Activated CD4-positive, alpha-beta T cell treated with anti-CD3 and anti-CD28 coated beads, Interleukin-2, amount 10 ng/mL, durations not matched to agents 7 days and 5 days (primary cell): ENCODE data around the gene ZNF440. TPM values are rescaled to one million over a fixed set of nuclear protein-coding genes. Genes with fewer than 3 reads are reported as not detected.
"Not testable (repeated sequence)": the region's sequence is repeated elsewhere in the genome, so short reads cannot be mapped to it uniquely, and the experiment has no call there.

ENCODE experiments used
- CTCF ChIA-PET: fragments of 350-600 bp; sonication (Branson Sonifier 250); formaldehyde crosslinking; loops from one replicate; lab custom pipeline; 2021; ENCODE audit warnings: antibody characterized with exemption; lab: Charles Lee
- POLR2A ChIA-PET: fragments of 350-600 bp; sonication (Branson Sonifier 250); formaldehyde crosslinking; loops from one replicate; lab custom pipeline; 2021; ENCODE audit warnings: antibody characterized with exemption; lab: Charles Lee
- DNase-seq: peaks from one replicate; pipeline ENCODE4 v3.0.0-alpha.2; 2020
- H3K27ac Mint-ChIP-seq: one replicate; pipeline ENCODE4 v1.8.0; 2021; ENCODE audit warnings: mild to moderate bottlenecking, moderate library complexity, mixed read lengths
- H3K27me3 Mint-ChIP-seq: one replicate; pipeline ENCODE4 v1.8.0; 2021; ENCODE audit warnings: mixed read lengths
- H3K36me3 Mint-ChIP-seq: one replicate; pipeline ENCODE4 v1.8.0; 2021; ENCODE audit warnings: low read depth, mixed read lengths
- H3K4me1 Mint-ChIP-seq: one replicate; pipeline ENCODE4 v1.8.0; 2021; ENCODE audit warnings: mixed read lengths
- H3K4me3 Mint-ChIP-seq: one replicate; pipeline ENCODE4 v1.8.0; 2021; ENCODE audit warnings: mild to moderate bottlenecking, moderate library complexity, mixed read lengths
- H3K9me3 Mint-ChIP-seq: one replicate; pipeline ENCODE4 v1.8.0; 2021; ENCODE audit warnings: mixed read lengths
- total RNA-seq, 2 experiments: library from RNA; stranded (reverse); gene quantifications; one replicate each; pipeline ENCODE4 v1.2.3, GENCODE V29; 2021

Gene ZNF440
- total RNA-seq, 2 experiments from 2014 or later: 13.6 to 16.3 TPM

- ChIA-PET POLR2A (no interaction called here), CTCF (interaction anchor here (0.6 to 0.7 kb wide), 2 partner anchors 9 to 18 kb away, joined by 3 read pairs; no protein-coding TSS in a partner anchor)
- Mint-ChIP-seq H3K27me3 (peaks cover 2% of the 10 kb centered on the region), H3K36me3 (peaks cover 3% of the 10 kb centered on the region), H3K4me3 (no peak overlapping the region), H3K27ac (no peak overlapping the region), H3K9me3 (peaks cover 24% of the 10 kb centered on the region), H3K4me1 (peaks cover 10% of the 10 kb centered on the region)
- no peak for DNase-seq
These were observed 21.1 kb upstream of the ZNF440 start for GRCh38 chr19:11792942-11793341.

GRCh38 chr19:11797491-11797890 lies 16.6 kb upstream of the ZNF440 start:
- CTCF ChIA-PET: interaction anchor here (0.5 to 2.0 kb wide), 15 partner anchors 8 to 361 kb away, joined by 3 to 15 read pairs (median 3); partner anchors contain the start of genes ZNF440 and ZNF700
- peaks cover 20% of the 10 kb centered on the region for H3K4me1 Mint-ChIP-seq
- H3K27ac Mint-ChIP-seq: no peak overlapping the region
- POLR2A ChIA-PET: interaction anchor here (0.6 kb wide), 2 partner anchors 202 to 234 kb away, joined by 3 read pairs; no protein-coding TSS in a partner anchor
- H3K27me3 Mint-ChIP-seq: peaks cover 2% of the 10 kb centered on the region
- DNase-seq: peak; percentile 88
- peak overlapping the region; percentile 77 for H3K4me3 Mint-ChIP-seq
- peaks cover 15% of the 10 kb centered on the region for H3K9me3 Mint-ChIP-seq
- H3K36me3 Mint-ChIP-seq: peaks cover 2% of the 10 kb centered on the region

- POLR2A ChIA-PET: interaction anchor here (1.0 kb wide), 1 partner anchor 364 kb away, joined by 3 read pairs; the partner anchor contains the start of gene ZNF136
- CTCF ChIA-PET: interaction anchor here (0.6 to 2.0 kb wide), 10 partner anchors 9 to 861 kb away, joined by 3 to 15 read pairs (median 3); partner anchors contain the start of gene ZNF440
- peak within 1 kb of the TSS; percentile 77 for H3K4me3 Mint-ChIP-seq
- H3K27me3 Mint-ChIP-seq: no peaks in the 10 kb centered on the region
- peaks cover 20% of the 10 kb centered on the region for H3K4me1 Mint-ChIP-seq
- H3K36me3 Mint-ChIP-seq: peaks cover 7% of the 10 kb centered on the region
- peak; percentile 84 for DNase-seq
- peak within 1 kb of the TSS; percentile 84 for H3K27ac Mint-ChIP-seq
- H3K9me3 Mint-ChIP-seq: peaks cover 18% of the 10 kb centered on the region
These were observed 15.4 kb upstream of the ZNF440 start, which contains the start of gene ZNF491 for GRCh38 chr19:11798391-11799330. Gene ZNF491 (plus strand): TSS chr19:11798523. CDS start chr19:11805954, 7,431 bp downstream.

GRCh38 chr19:11806354-11807098 lies 7.5 kb upstream of the ZNF440 start:
- no peaks in the 10 kb centered on the region for H3K4me1 Mint-ChIP-seq
- no peak for DNase-seq
- no peaks in the 10 kb centered on the region for H3K27me3 Mint-ChIP-seq
- H3K27ac Mint-ChIP-seq: no peak overlapping the region
- peaks cover 56% of the 10 kb centered on the region for H3K9me3 Mint-ChIP-seq
- H3K36me3 Mint-ChIP-seq: peaks cover 20% of the 10 kb centered on the region
- H3K4me3 Mint-ChIP-seq: no peak overlapping the region
- ChIA-PET CTCF (no interaction called here), POLR2A (no interaction called here)

GRCh38 chr19:11807099-11807380 lies 7.0 kb upstream of the ZNF440 start:
- H3K27ac Mint-ChIP-seq: no peak overlapping the region
- peaks cover 56% of the 10 kb centered on the region for H3K9me3 Mint-ChIP-seq
- ChIA-PET POLR2A (no interaction called here), CTCF (no interaction called here)
- H3K4me3 Mint-ChIP-seq: no peak overlapping the region
- H3K36me3 Mint-ChIP-seq: peaks cover 20% of the 10 kb centered on the region
- H3K4me1 Mint-ChIP-seq: peaks cover under 1% of the 10 kb centered on the region
- DNase-seq: no peak
- H3K27me3 Mint-ChIP-seq: no peaks in the 10 kb centered on the region

- no peak for DNase-seq
- Mint-ChIP-seq H3K27ac (peak overlapping the region; percentile 82), H3K36me3 (peaks cover 40% of the 10 kb centered on the region), H3K27me3 (no peaks in the 10 kb centered on the region), H3K9me3 (peaks cover 40% of the 10 kb centered on the region), H3K4me3 (peak overlapping the region; percentile 81), H3K4me1 (peaks cover 30% of the 10 kb centered on the region)
- ChIA-PET CTCF (interaction anchor here (0.9 to 3.0 kb wide), 3 partner anchors 16 to 835 kb away, joined by 3 to 15 read pairs (median 3); partner anchors contain the start of genes ZNF439 and ZNF491), POLR2A (interaction anchor here (0.7 kb wide), 1 partner anchor 1301 kb away, joined by 3 read pairs; no protein-coding TSS in a partner anchor)
These were observed 407 bp upstream of the ZNF440 start for GRCh38 chr19:11813703-11814028.

GRCh38 chr19:11814700-11815035 lies 595 bp downstream of the ZNF440 start:
- H3K27ac Mint-ChIP-seq: peak overlapping the region; percentile 78
- peaks cover 30% of the 10 kb centered on the region for H3K4me1 Mint-ChIP-seq
- peaks cover 42% of the 10 kb centered on the region for H3K36me3 Mint-ChIP-seq
- POLR2A ChIA-PET: no interaction called here
- H3K9me3 Mint-ChIP-seq: peaks cover 35% of the 10 kb centered on the region
- CTCF ChIA-PET: interaction anchor here (0.6 to 1.6 kb wide), 3 partner anchors 17 to 478 kb away, joined by 3 read pairs; no protein-coding TSS in a partner anchor
- peak overlapping the region; percentile 81 for H3K4me3 Mint-ChIP-seq
- no peak for DNase-seq
- H3K27me3 Mint-ChIP-seq: no peaks in the 10 kb centered on the region

- ChIA-PET POLR2A (no interaction called here), CTCF (interaction anchor here (0.8 kb wide), 1 partner anchor 238 kb away, joined by 3 read pairs; no protein-coding TSS in a partner anchor)
- no peaks in the 10 kb centered on the region for H3K27me3 Mint-ChIP-seq
- no peak overlapping the region for H3K27ac Mint-ChIP-seq
- H3K36me3 Mint-ChIP-seq: peaks cover 68% of the 10 kb centered on the region
- no peak overlapping the region for H3K4me3 Mint-ChIP-seq
- no peak for DNase-seq
- H3K4me1 Mint-ChIP-seq: no peaks in the 10 kb centered on the region
- peaks cover 43% of the 10 kb centered on the region for H3K9me3 Mint-ChIP-seq
These were observed 7.5 kb downstream of the ZNF440 start for GRCh38 chr19:11821474-11822109.

- H3K4me1 Mint-ChIP-seq, H3K4me3 Mint-ChIP-seq, POLR2A ChIA-PET, H3K27me3 Mint-ChIP-seq, H3K27ac Mint-ChIP-seq, DNase-seq, CTCF ChIA-PET: not testable (repeated sequence)
- peaks cover 80% of the 10 kb centered on the region for H3K36me3 Mint-ChIP-seq
- H3K9me3 Mint-ChIP-seq: peaks cover 61% of the 10 kb centered on the region
These were observed 15.1 kb downstream of the ZNF440 start for GRCh38 chr19:11828957-11829876.

- H3K9me3 Mint-ChIP-seq: peaks cover 65% of the 10 kb centered on the region
- H3K4me3 Mint-ChIP-seq: no peak overlapping the region
- H3K36me3 Mint-ChIP-seq: peaks cover 65% of the 10 kb centered on the region
- no peaks in the 10 kb centered on the region for H3K27me3 Mint-ChIP-seq
- no peak for DNase-seq
- CTCF ChIA-PET: no interaction called here
- POLR2A ChIA-PET: no interaction called here
- H3K4me1 Mint-ChIP-seq: no peaks in the 10 kb centered on the region
- no peak overlapping the region for H3K27ac Mint-ChIP-seq
These were observed 18.3 kb downstream of the ZNF440 start for GRCh38 chr19:11832253-11832912.

GRCh38 chr19:11833541-11833940 lies 19.5 kb downstream of the ZNF440 start:
- Mint-ChIP-seq H3K27me3 (no peaks in the 10 kb centered on the region), H3K36me3 (peaks cover 55% of the 10 kb centered on the region), H3K9me3 (peaks cover 60% of the 10 kb centered on the region), H3K27ac (no peak overlapping the region), H3K4me3 (no peak overlapping the region), H3K4me1 (no peaks in the 10 kb centered on the region)
- ChIA-PET CTCF (no interaction called here), POLR2A (no interaction called here)
- no peak for DNase-seq
